ENCODE results near the gene CHST12. TPM values are rescaled to one million over a fixed set of nuclear protein-coding genes. Genes with fewer than 3 reads are reported as not detected.
A peak's percentile ranks its signal among the peaks of the same experiment; 100 is the strongest.

The CHST12 gene
- total and polyA plus RNA-seq, 11 donors: 12.5 to 20.7 (median 14.8) TPM

- H3K9me3 ChIP-seq: no peaks in the 10 kb centered on the region
- intact Hi-C loops (cut with DNase I): no loop called here
- peaks cover 0 to 36% (median 29%) of the 10 kb centered on the region in 9 donors for H3K36me3 ChIP-seq
- WGBS, 4 donors: 39 to 82% (median 75%) methylated on average over 7 of the region's 7 CpGs
- H3K4me1 ChIP-seq: peaks cover 0 to 25% (median 10%) of the 10 kb centered on the region in 12 donors
- no peak overlapping the region for H3K4me3 ChIP-seq
- H3K27me3 ChIP-seq: no peaks in the 10 kb centered on the region
- ATAC-seq (peak; percentile 68 to 76 (median 71)), DNase-seq (peak in 1 of 5 donors; percentile 59)
- peak overlapping the region in 4 of 12 donors; percentile 2 to 56 (median 26) for H3K27ac ChIP-seq
- TF ChIP-seq POLR2A (IDR thresholded peaks at IDR 0.05) (no peak), CTCF (IDR thresholded peaks at IDR 0.05) (no peak)
These were observed 34.8 kb downstream of the CHST12 start for GRCh38 chr7:2438186-2438585.

GRCh38 chr7:2438775-2439174 lies 35.4 kb downstream of the CHST12 start:
- no peak for ATAC-seq
- Histone ChIP-seq H3K9me3 (no peaks in the 10 kb centered on the region), H3K27me3 (no peaks in the 10 kb centered on the region), H3K4me1 (peaks cover 0 to 25% (median 10%) of the 10 kb centered on the region in 12 donors), H3K36me3 (peaks cover 0 to 30% (median 24%) of the 10 kb centered on the region in 9 donors), H3K27ac (peak overlapping the region in 3 of 12 donors; percentile 2 to 56 (median 44)), H3K4me3 (no peak overlapping the region)
- no peak for TF ChIP-seq CTCF (IDR thresholded peaks at IDR 0.05)
- TF ChIP-seq POLR2A (IDR thresholded peaks at IDR 0.05): no peak
- WGBS, 4 donors: 90 to 94% (median 92%) methylated on average over 13 of the region's 13 CpGs
- no peak for DNase-seq
- intact Hi-C loops (cut with DNase I): no loop called here

- Histone ChIP-seq H3K27me3 (no peaks in the 10 kb centered on the region), H3K4me1 (peaks cover 0 to 29% (median 11%) of the 10 kb centered on the region in 12 donors), H3K36me3 (peaks cover 0 to 15% (median 7%) of the 10 kb centered on the region in 9 donors), H3K9me3 (no peaks in the 10 kb centered on the region), H3K4me3 (no peak overlapping the region), H3K27ac (no peak overlapping the region)
- WGBS, 4 donors: 79 to 83% (median 81%) methylated on average over 20 to 21 of the region's 21 CpGs
- intact Hi-C loops (cut with DNase I): loop anchor here in 1 of 10 donors (10.0 kb wide), 1 partner anchor 244 kb away; the partner anchor contains the start of gene AMZ1
- TF ChIP-seq POLR2A (IDR thresholded peaks at IDR 0.05) (no peak), CTCF (IDR thresholded peaks at IDR 0.05) (no peak)
- no peak for ATAC-seq
- no peak for DNase-seq
These were observed 37.3 kb downstream of the CHST12 start for GRCh38 chr7:2440608-2441245.

GRCh38 chr7:2441430-2442058 lies 38.1 kb downstream of the CHST12 start:
- no peak overlapping the region for H3K27ac ChIP-seq
- H3K4me3 ChIP-seq: no peak overlapping the region
- DNase-seq: no peak
- peaks cover 0 to 7% (median 2%) of the 10 kb centered on the region in 9 donors for H3K36me3 ChIP-seq
- no peaks in the 10 kb centered on the region for H3K9me3 ChIP-seq
- 92 to 96% (median 94%) methylated on average over 5 of the region's 5 CpGs for WGBS, 4 donors
- no peak for ATAC-seq
- peaks cover 0 to 29% (median 11%) of the 10 kb centered on the region in 12 donors for H3K4me1 ChIP-seq
- no peaks in the 10 kb centered on the region for H3K27me3 ChIP-seq
- intact Hi-C loops (cut with DNase I): loop anchor here in 1 of 10 donors (10.0 kb wide), 1 partner anchor 243 kb away; the partner anchor contains the start of gene AMZ1
- TF ChIP-seq CTCF (IDR thresholded peaks at IDR 0.05) (no peak), POLR2A (IDR thresholded peaks at IDR 0.05) (no peak)
